HG02678 (cell line): Measurements from ENCODE around the gene CDK18.

Experiments used
- ATAC-seq: cut with Tn5 transposase; IDR thresholded peaks from one replicate; pipeline ENCODE4 v1.9.1; 2021; ENCODE audit warnings: mild to moderate bottlenecking, moderate library complexity; ENCODE audit not compliant: unreplicated experiment

Gene CDK18

DNA sequence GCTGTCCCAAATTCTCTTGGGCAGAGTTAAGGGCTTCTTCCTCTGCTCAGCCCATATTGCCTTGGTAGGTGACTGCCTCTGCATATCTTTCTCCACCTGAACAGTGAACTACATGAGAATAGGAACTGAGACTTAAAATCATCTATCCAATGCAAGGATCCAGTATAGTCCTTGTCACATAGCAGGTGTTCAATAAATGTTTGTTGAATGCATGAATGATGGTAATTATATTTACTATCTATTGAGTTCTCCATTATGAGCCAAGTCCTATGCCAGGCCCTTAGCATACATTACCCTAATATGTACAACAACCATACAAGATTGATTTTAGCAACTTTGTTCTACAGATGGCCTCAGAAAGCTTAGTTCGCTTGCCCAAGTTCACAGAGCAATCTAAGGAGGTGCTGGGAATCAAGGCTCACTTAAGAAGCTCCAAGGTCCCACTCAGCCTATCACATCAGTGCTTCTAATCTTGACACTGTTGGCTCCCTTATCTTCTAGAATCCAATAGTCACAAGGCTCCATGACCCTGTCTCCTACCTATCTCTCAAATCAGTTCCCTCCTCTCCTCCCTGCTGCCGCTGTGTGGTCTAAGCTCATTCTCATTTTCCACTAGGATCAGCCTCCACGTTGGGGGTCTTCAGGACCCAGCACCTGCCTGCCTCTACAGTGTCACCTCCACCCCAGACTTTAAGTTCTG is 2.2 kb upstream of the CDK18 start:
- no peak for ATAC-seq

DNA sequence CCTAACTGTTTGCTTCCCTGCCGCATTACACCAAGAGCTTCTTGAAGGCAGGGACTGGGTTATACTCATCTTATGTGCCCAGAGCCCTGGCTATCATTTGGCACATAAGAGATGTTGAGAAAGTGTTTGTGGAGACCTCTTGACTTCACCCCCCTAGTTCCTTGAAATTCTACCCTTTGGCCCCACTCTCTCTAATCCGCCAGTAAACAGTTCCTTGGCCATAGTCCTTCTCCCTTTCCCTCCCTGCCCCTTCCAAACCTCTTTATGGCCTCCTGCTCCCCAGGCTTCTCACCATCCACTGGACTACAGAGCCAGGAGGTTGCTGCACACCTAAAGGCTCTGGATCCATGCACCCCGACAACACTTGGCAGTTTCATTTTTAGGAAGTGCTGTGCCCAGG is 1.5 kb upstream of the CDK18 start:
- no peak for ATAC-seq

DNA sequence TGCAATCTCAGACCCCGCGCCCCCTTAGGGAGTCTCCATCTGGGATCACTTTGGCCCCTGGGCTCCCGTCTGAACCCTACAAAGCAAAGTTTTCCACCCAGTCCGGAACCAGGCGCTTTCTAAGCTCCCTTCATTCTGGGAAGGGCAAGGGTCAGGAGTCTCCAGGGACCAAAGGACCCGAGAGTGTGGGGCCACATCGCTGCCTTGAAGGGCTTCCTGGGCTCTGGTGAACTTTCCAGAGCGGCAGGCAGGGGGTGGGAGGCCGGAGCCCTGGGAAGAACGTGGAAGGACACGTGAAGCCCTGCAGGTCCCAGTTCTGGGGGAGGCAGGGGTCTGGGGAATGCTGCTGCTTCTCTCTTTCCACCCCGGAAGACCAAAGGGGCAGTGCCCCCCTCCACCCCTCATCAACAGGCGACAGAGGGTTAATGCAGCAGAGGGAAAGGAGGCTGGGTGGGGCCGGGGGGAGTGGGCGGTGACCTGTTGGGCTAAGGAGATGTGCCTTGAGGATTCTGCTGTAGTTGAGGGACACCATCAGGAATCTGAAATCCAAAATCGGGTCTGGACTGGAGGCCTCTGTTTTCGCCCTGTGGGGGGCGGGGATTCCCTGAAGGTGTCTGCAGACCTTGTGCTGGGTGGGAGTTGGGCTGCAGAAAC is 734 bp downstream of the CDK18 start:
- no peak for ATAC-seq

DNA sequence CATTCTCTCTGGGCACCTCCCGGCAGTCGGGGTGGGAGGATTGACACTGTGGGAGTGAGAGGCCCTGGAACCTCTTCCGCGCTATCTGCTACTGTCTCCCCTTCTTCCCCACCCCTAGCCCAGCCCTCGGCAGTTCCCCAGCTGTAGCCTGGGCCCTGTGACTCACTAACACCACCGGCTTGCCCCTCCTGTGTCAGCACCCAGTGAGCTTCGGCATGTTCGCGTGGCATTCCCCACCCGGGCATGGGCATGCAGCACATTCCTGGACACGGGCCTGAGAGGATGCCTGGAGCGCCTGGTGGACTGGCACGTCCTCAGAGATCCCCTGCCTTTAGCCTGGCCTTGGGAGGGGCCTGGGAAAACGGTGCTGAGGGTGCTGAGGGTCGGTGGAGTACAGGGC is 1.3 kb downstream of the CDK18 start:
- no peak for ATAC-seq

DNA sequence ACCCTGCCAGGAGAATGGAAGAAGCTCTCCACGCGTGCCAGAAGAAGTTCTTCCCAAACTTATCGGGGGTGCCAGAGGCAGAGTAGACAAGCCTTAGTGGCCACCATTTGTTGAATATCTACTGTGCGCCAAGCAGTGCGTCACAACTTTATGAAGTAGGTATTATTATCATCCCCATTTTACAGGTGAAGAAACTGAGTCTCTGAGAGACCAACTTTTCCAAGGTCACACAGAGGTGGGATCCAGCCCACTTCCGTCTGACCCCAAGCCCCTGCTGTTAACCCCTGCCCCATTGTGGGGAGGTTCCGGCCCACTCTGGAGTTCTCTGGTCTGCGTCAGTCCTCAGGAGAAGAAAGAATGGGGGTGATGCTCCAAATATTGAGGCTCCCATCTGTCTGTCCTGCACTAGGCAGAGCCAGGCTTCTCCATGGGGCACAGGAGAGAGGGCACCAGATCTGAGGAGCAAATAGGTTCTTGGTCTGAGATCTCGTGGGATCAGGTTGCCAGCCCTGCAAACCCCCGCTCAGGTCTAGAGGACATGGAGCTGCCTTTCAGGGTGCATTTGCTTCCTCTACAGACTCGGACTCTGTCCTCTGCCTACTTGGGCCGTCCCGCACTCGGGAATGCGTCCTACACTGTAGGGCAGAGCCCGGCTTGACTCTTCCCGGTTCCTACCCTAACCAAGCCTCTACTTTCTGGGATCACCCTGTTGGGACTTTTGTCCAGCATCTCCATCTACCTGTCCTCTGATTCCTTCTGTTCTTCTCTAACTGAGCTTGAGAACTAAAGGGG is 2.1 kb downstream of the CDK18 start:
- no peak for ATAC-seq

DNA sequence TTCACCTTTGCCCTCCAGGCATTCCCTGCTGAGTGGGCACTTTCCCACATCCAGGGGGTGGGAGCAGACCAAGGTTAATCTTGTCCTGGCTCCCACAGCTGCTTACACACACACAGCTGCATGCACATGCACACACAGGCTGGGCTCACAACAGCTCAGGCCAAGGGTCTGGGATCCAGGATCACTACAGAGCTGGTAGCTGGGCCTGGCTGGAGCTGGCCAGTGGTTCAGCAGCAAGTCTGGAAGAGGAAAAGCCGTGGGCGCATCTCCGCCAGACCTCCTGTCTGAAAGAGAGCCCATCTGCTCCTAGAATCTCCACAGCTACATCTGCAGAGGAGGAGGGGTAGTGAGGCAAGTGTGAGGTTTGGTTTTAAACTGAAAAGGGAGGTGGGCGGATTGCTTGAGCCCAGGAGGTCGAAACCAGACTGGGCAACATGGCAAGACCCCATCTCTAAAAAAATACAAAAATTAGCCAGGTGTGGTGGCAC is 3.8 kb downstream of the CDK18 start:
- ATAC-seq = no peak

DNA sequence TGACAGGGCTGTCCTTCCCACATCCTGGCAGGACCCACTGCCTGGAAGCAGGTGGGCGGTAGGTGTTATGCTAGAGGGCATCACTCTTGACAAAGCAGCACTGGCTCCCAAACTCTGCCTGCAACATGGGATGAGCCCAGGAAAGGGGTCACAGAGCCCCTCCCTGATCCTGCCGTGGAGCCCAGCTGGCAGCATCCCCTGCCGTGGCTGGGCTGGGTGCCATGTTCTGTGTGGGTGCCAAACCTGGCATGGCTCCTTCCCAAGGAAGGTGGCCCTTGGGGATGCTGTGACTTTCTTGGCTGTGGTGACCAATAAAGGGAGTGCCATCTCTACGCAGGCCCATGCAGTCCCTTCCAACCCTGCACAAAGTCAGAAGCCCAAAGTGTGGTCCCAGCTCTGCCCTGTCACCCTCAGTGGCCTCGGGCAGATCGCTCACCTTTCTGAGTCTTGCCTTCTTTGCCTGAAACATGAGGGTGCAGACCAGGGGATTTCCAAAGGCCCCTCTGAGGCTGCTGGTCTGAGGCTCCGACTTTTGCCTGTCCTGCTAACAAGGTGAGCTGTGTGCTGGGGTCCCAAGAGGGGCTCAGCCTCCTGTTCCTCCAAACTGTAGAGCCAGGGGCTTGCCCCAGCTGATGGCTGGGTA is 6.0 kb downstream of the CDK18 start:
- ATAC-seq = no peak

DNA sequence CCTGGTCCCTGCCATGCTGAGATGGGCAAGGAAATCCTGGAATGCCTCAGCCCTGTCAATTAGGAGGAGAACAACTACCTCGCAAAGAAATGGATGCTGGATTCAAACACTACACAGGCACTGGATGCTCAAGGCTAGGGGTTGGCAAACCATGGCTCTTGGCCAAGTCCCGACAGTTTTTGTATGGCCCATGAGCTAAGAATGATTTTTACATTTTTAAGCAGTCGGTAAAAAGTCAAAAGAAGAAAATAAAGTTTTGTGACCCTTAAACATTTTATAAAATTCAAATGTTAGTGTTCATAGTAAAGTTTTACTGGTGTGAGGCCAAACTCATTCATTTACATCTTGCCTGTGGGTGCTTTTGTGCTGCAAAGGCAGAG is 6.5 kb downstream of the CDK18 start:
- no peak for ATAC-seq

DNA sequence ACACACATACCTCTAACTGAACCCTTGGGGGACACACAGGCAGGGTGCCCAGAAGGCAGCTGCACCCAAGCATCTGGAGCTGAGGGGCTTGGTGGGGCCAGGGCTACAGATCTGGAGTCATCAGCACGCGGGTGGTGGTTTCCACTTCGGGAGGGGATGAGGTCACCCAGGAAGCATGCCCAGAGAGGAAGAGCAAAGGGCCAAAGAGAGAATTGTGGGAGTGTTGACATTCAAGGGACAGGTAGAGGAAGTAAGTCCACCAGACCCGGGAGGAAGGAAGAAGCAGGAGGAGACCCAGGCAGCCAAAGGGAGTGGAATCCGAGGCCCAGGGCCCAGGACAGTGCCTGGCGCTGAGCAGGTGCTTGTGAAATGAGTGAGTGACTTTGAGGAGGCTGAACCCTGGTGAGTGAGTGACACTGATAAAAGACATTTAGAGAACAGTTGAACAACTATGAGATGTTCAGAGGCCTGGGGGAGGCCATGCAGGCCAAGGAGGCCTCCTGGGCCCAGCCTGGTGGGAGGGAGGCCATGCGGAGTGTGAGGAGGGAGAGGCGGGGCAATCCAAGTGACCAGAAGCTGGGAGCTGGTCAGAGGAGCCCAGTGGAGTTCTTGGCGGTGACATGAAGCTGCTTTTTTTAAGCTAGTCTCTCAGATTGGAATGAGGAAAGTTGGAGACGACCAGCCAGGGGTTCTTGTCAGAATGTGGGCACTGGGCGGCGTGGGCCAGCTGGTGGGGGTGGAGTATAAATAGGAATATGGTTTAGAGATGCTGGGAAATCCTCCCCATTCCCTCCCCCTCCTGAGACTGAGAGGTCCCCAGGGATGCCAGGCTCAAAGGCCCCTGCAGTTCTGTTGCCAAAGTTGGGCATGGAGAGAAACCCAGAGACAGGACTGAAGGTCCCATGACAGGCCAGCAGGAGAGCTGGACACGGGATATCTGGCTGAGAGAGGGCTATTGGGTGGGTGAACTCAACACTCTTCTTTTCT is 7.9 kb downstream of the CDK18 start:
- no peak for ATAC-seq

DNA sequence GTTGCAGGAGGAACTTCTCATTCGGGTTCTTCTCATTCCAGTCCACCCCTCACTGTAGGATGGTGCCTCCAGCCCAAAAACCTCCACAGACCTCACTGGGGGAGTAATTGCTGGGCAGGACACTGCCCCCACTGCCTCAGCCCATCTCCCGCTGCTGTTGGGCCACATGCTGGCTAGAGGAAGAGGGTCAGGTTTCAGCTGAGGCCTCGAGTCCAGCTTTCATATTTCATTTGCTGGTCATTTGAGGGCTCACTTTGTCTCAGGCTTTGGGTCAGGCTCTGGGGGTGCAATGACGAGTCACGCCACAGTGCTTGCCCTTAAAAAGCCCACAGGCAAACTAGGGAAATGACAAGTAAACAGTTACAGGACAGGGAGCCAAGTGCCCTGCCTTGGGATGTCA is 9.3 kb downstream of the CDK18 start:
- no peak for ATAC-seq

DNA sequence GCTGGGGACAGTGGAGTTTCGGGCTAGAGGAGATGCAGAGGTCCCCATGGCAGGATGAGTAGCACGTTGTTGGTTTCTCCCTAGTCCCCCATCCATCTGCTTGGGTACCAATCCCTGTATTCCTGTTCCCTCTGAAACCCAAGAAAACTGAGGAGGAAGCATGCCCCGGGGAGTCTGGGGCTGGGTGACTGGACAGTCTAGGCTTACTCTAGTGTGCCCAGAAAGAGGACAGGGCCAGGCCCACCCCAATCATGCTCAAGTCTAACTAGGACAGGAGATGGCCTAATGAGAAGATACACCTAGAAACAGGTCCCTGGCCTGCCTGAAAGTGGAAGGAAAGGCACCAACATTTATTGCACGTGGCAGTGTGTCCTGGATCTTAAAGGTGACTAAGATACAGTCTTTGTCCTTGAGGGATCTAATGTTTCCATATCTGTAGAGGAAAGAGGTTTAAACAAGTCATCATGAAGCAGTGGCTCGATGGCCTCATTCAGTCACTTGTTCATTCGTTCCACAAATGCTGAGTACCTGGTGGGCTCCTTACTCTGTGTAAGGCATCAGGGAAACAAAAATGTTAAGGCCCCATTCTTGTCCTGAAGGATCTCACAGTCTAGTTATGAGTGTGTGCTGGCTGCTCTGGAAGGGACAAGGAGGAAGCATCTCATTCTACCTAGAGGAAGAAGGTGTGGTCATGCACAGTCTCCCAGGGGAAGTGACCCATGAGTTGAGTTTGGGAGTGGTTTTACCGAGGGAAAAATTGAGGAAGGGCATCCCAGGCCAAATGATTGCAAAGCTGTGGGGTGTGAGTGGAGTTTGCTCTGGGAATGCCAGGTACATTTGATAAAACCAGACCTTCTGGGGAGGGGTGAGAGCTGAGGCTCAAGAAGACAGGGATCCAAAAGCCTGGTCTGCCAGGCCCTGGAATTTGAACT is 10.0 kb downstream of the CDK18 start:
- ATAC-seq = no peak

DNA sequence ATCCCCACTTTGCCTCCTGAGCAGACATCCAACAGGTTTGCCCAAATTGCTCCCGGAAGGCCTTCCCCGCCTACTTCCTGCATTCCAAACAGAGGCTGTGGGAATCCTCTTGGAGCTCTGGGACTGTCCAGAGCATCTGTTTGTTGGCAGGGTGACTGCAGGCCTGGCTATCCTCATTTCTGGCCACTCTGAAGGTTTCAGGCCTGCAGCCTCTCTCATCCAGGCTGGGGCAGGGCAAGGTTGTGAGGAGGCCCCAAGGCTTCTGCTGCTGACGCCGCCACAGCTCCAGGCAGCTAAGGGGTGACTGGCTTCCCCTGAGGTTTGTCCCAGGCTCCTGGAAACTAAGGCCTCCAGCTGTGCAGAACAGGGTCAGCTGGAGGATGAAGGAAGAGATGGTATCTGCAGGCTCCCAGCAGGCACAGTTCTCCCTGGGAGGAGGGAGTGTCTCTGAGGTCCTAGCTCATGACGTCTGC is 11.3 kb downstream of the CDK18 start:
- no peak for ATAC-seq

DNA sequence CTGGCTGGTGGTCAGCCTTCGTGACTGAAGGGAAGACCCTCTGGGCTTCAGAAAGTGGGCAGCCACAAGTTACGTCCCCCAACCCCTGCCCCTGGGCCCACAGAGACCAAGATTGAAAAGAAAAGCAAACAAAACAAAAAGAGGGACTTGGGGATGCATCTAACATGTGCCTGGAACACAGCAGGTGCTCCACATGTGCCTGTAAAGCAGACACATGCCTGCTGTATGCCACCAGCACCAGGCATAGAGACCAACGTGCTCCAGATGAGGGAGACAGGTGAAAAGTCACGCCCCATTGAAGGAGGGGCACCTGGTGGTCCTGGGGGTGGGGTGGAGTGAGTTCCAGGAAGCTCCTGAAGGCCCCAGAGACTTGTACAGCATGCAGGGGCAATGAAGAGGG is 11.9 kb downstream of the CDK18 start:
- no peak for ATAC-seq

DNA sequence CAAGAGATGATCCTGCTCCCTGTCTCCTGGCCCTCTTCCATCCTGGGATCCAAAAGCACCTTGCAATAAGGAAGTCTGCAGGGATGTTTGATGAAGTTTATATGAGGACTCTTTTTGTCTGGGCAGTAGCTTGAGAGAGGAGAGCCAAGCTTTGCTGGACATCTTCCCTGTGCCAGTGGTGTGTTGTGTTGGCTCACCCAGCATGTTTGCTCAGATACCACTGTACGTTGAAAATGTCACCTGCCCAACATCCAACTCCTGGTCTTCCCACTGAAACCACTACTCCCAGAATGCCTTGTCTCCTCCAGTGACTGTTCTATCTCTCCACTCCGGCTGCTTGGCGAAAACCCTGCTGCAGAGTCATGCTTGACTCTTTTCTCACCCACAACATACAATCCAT is 12.8 kb downstream of the CDK18 start:
- ATAC-seq = no peak

DNA sequence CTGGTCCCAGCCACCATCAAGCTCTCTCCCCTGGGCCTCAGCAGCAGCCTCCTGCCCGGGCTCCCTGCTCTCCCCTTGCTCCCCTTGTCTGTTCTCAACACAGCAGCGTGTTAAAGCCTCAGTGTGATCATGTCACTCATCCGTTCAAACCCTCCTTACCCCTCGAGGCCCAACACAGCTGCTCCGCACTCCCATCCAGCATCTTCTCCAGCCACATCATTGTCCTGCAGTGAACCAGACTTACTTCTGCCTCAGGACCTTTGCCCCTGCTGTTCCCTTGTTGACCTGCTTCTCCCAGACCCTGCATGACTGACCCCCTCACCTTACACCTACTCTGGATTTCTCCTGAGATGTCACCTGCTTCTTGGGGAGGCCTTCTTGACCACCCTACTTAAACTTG is 13.3 kb downstream of the CDK18 start:
- ATAC-seq = no peak

DNA sequence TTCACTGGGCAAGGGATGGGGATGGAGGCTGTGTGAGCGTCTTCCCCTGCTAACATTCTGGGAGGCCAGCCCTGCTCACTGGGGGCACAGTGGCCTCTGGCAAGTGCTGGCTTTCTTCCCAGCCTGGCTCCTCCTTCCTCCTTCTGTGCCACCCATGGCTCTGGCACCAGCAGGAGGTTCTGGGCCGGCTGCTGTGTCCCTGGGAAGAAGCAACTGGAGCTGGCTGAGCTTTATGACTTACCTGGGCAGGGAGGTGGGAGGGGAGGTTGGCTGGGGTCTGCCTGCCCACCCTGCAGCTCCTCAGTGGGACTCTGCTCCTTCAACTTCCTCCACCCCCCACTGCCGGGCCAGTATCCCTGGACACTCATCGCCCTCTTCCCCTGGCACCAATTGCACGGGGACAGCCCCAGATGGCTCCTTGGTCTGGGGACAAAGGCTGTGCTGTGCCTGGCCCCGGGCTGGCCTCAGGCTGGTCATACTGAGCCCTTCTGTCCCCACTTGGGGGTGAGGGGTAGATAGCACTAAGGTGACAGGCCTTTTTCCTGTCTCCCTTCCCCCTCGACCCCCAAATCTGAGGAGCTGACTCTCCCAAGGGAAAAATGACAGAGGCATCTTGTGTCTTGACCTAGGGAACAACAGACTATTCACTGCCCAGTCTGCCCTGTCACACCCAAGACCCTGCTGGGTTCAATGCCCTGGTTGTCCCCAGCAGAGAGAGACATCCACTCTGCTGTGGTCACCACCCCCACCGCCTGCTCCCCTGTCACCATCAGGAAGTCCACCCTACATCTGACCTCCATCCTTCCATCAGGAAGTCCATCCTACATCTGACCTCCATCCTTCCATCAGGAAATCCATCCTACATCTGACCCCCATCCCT is 14.4 kb downstream of the CDK18 start:
- no peak for ATAC-seq

DNA sequence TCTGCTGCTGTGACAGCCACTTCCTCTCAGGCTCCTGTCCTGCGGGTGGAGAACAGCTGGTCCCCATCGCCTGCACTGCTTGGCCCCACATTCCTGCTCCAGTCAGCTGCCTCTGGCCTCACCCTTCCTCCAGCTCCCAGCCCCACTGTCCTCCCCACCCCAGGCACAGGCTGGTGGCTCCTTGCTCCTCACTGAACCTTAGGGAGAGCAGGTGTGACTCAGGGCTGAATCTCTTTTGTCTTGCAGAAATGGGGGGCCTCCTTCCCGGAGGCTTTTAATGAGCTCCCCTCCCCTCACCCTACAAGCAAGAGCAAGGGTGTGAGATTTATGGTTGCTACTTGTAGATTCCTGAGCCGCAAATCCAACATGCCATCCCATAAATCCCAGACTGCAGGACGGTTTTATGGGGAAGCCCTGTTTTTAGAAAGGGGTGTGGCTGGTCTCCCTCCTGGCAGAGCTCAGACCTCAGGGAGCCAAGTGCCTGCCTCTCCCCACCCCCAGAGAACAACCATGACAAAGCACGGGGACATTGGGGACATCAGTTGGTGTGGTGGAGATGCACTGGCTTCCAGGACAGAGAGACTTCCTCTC is 15.2 kb downstream of the CDK18 start:
- ATAC-seq = no peak

DNA sequence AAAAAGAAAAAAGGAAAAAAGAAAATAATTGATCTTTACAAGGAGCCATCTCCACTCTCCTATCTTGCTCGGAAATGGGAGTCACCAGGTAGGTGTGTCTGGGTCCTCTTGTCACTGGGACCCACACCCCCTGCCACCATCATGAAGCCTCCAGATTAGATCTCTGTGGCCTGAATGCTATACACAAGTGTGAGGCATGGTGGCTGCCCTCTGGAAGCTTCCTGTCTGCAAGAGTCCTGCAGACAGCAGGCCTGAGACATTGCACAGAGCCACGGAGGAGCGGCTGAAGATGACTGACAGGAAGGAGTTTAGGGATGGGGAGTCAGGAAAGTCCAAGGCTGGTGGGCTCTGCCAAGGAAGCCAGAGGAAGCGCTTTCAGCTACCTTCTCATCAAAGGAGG is 16.2 kb downstream of the CDK18 start:
- ATAC-seq = no peak
